Right forelimb (tissue), 1 donor: ENCODE measurements around the gene BUB1.
"Not testable (repeated sequence)": the region's sequence is repeated elsewhere in the genome, so short reads cannot be mapped to it uniquely, and the experiment has no call there.

ENCODE experiments used
- DNase-seq: peaks from one replicate; pipeline ENCODE4 v3.0.0-alpha.2; 2018

Gene BUB1

DNA sequence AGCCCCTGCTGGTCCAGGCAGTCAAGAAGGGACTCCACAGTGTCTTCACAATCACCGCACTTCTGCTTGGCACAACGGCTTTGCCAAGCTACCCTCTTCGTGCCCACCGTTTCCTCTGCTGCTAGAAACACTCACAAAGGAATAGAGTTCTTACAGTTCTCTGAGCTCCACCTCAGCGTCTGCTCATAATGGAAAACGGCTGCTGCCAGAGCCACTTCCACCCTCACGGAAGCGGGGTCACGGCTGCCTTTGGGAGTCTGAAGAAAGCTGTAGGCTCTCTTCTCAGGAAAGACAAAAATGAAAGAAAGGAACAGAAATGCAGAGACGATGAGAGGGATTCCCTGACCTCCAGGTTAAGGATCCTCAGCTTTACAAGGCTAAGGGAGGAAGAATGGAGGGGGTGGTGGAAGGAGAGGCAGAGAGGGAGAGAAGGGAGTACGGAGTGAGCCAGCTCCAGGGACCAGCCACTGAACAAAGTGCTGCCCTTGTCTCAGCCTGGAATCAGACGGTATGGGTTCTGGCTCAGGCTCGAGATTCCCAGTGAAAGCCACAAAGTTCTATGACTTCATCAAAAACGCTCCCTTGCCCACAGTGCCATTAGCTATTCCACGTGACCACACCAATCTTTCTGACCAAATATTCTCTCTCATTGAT is 88.1 kb downstream of the BUB1 start:
- DNase-seq = not testable (repeated sequence)

DNA sequence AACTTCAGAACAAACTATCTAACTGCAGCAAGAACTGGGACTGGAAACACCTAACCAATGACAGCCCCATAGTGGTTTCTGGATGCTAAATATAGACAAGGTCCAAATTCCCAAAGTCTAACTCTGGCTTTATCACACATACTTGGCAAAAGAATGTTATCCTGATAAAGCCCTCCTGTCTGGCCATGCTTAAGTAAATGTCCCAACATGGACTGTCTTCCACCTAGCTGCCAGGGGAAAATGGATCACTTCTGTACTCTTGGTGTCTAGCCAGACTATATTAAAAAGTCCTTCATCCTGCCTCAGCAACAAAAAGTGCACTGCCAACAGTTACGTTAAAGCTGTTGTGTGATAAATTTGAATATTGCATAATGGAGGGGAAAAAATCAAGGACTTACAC is 89.3 kb downstream of the BUB1 start:
- not testable (repeated sequence) for DNase-seq
